ENCODE measurements around the gene GJD3.

- TF ChIP-seq POLR2AphosphoS5 (IDR thresholded peaks at IDR 0.05; ENCODE audit: low read depth, low read length) (no peak), SIN3A (IDR thresholded peaks at IDR 0.05; ENCODE audit: borderline replicate concordance, insufficient read depth, low read length) (no peak), TAF1 (IDR thresholded peaks at IDR 0.05; ENCODE audit: borderline replicate concordance, insufficient read depth, low read length) (no peak), REST (IDR thresholded peaks at IDR 0.05; ENCODE audit: insufficient read depth in 1 of 2, low read depth in 2 of 2, low read length in 2 of 2) (no peak), FOXP2 (optimal IDR thresholded peaks at IDR 0.05; ENCODE audit: borderline replicate concordance, extremely low read depth, extremely low read length, insufficient read depth) (no peak)
Observed at GRCh38 chr17:40382251-40382650, 17.7 kb upstream of the GJD3 start.
